GM23338 (cell line): Measurements from ENCODE around the gene NUP88. TPM values are rescaled to one million over a fixed set of nuclear protein-coding genes. Genes with fewer than 3 reads are reported as not detected.
A peak's percentile ranks its signal among the peaks of the same experiment; 100 is the strongest.
"Not testable (repeated sequence)": the region's sequence is repeated elsewhere in the genome, so short reads cannot be mapped to it uniquely, and the experiment has no call there.

Experiments
- ATAC-seq: fragments of 200-7000 bp; cut with Tn5 transposase; 3 replicates; pipeline ENCODE4 v1.9.1; 2020
- DNase-seq: peaks from one replicate; pipeline ENCODE4 v3.0.0-alpha.2; 2015; ENCODE audit warnings: low spot score
- H2AFZ ChIP-seq: fragments of 200-600 bp; sonication (generic); 2 replicates; pipeline ENCODE4 v1.8.0; 2016; ENCODE audit warnings: antibody characterized with exemption, mild to moderate bottlenecking, moderate library complexity
- H3F3A ChIP-seq: fragments of 200-600 bp; sonication (generic); replicated peaks from 2 replicates; pipeline ENCODE4 v1.8.0; 2017; ENCODE audit warnings: antibody characterized with exemption, mixed run types, low read depth
- H3K27ac ChIP-seq: fragments of 200-600 bp; sonication (generic); 2 replicates; pipeline ENCODE4 v1.6.1; 2016; ENCODE audit warnings: low read depth
- H3K27me3 ChIP-seq: fragments of 200-600 bp; sonication (generic); 2 replicates; pipeline ENCODE4 v1.8.0; 2016; ENCODE audit warnings: mild to moderate bottlenecking, mixed run types, moderate library complexity; ENCODE audit not compliant: insufficient read depth
- H3K36me3 ChIP-seq: fragments of 200-600 bp; sonication (generic); 2 replicates; pipeline ENCODE4 v1.8.0; 2016; ENCODE audit warnings: mild to moderate bottlenecking; ENCODE audit not compliant: insufficient read depth
- H3K4me1 ChIP-seq: fragments of 200-600 bp; sonication (generic); 2 replicates; pipeline ENCODE4 v1.8.0; 2016; ENCODE audit warnings: mild to moderate bottlenecking, moderate library complexity; ENCODE audit not compliant: insufficient read depth
- H3K4me2 ChIP-seq: fragments of 200-600 bp; sonication (generic); 2 replicates; pipeline ENCODE4 v1.7.1; 2017; ENCODE audit warnings: mixed run types
- H3K4me3 ChIP-seq: fragments of 200-600 bp; sonication (generic); 2 replicates; pipeline ENCODE4 v1.6.1; 2016; ENCODE audit warnings: mixed run types
- H3K79me2 ChIP-seq: fragments of 200-600 bp; sonication (generic); replicated peaks from 2 replicates; pipeline ENCODE4 v1.8.0; 2017; ENCODE audit warnings: mild to moderate bottlenecking; ENCODE audit not compliant: insufficient read depth
- H3K9me2 ChIP-seq: fragments of 200-600 bp; sonication (generic); 2 replicates; pipeline ENCODE4 v1.8.0; 2017; ENCODE audit not compliant: insufficient read depth
- H4K20me1 ChIP-seq: fragments of 200-600 bp; sonication (generic); replicated peaks from 2 replicates; pipeline ENCODE4 v1.8.0; 2017; ENCODE audit warnings: mild to moderate bottlenecking; ENCODE audit not compliant: insufficient read depth
- H3K27ac Mint-ChIP-seq: 2 replicates; pipeline ENCODE4 v1.8.0; 2020; ENCODE audit warnings: inconsistent platforms, mild to moderate bottlenecking, moderate library complexity, mixed read lengths
- H3K27me3 Mint-ChIP-seq: 3 replicates; pipeline ENCODE4 v1.8.0; 2022; ENCODE audit warnings: low read depth, mild to moderate bottlenecking, moderate library complexity, mixed read lengths, inconsistent platforms; ENCODE audit not compliant: insufficient read depth, poor library complexity
- H3K36me3 Mint-ChIP-seq: 3 replicates; pipeline ENCODE4 v1.8.0; 2021; ENCODE audit warnings: low read depth, mild to moderate bottlenecking, inconsistent platforms, moderate library complexity, mixed read lengths
- H3K4me1 Mint-ChIP-seq: 3 replicates; pipeline ENCODE4 v1.8.0; 2020; ENCODE audit warnings: mild to moderate bottlenecking, inconsistent platforms, mixed read lengths
- H3K4me3 Mint-ChIP-seq: 3 replicates; pipeline ENCODE4 v1.8.0; 2021; ENCODE audit warnings: moderate library complexity, mild to moderate bottlenecking, inconsistent platforms, mixed read lengths
- H3K9me3 Mint-ChIP-seq: 3 replicates; pipeline ENCODE4 v1.8.0; 2020; ENCODE audit warnings: moderate library complexity, mild to moderate bottlenecking, inconsistent platforms, mixed read lengths
- CREB1 ChIP-seq: fragments of 250-450 bp; sonication (Bioruptor Pico); IDR thresholded peaks from 2 replicates; pipeline ENCODE4 v1.5.0; 2020; ENCODE audit warnings: low read depth, mild to moderate bottlenecking, moderate library complexity
- EZH2 ChIP-seq: fragments of 200-600 bp; sonication (generic); IDR thresholded peaks from one replicate; pipeline ENCODE4 v1.8.0; 2017; ENCODE audit warnings: antibody characterized with exemption, mild to moderate bottlenecking, low read depth; ENCODE audit not compliant: unreplicated experiment
- EZH2phosphoT487 ChIP-seq: fragments of 200-600 bp; sonication (generic); IDR thresholded peaks from one replicate; pipeline ENCODE4 v1.8.1; 2018; ENCODE audit warnings: antibody characterized with exemption; ENCODE audit not compliant: unreplicated experiment
- JUNB ChIP-seq: IDR thresholded peaks from one replicate; pipeline ENCODE4 v1.6.1; 2016; ENCODE audit warnings: antibody characterized with exemption; ENCODE audit not compliant: unreplicated experiment
- NANOG ChIP-seq: IDR thresholded peaks from 2 replicates; pipeline ENCODE4 v1.6.1; 2016; ENCODE audit warnings: antibody characterized with exemption, borderline replicate concordance
- POLR2AphosphoS5 ChIP-seq: IDR thresholded peaks from 2 replicates; pipeline ENCODE4 v1.6.1; 2016; ENCODE audit warnings: antibody characterized with exemption, low read depth
- REST ChIP-seq: IDR thresholded peaks from one replicate; pipeline ENCODE4 v1.6.1; 2018; ENCODE audit warnings: antibody characterized with exemption; ENCODE audit not compliant: unreplicated experiment
- ZNF114 ChIP-seq: fragments of 250-450 bp; sonication (Bioruptor Pico); IDR thresholded peaks from 2 replicates; pipeline ENCODE4 v1.5.0; 2020; ENCODE audit warnings: mild to moderate bottlenecking, moderate library complexity
- polyA plus RNA-seq: library from polyadenylated mRNA; unstranded; fragments of >200 nt; fragmentation: Nextera tagmentation; extraction: Ambion mirVana; gene quantifications from 2 replicates; pipeline ENCODE4 v1.2.1, GENCODE V29; 2016
- total RNA-seq: library from RNA; depleted of rRNA; stranded (reverse); fragments of >200 nt; shearing (Covaris generic); gene quantifications from 2 replicates; pipeline ENCODE4 v1.2.3, GENCODE V29; 2014
- TF ChIP-seq, protein P1 (sequence below): IDR thresholded peaks from 2 replicates; pipeline ENCODE4 v1.6.1; 2016; ENCODE audit warnings: antibody characterized with exemption
- TF ChIP-seq, protein P2 (sequence below), 2 experiments: fragments of 200-600 bp in 1 of 2; sonication (generic) in 1 of 2; conservative IDR thresholded peaks; 2 replicates each; pipeline versions ENCODE4 v1.5.1 to v1.6.1; 2016 to 2017; ENCODE audit warnings: antibody characterized with exemption in 2 of 2, low read depth in 2 of 2, mild to moderate bottlenecking in 2 of 2, moderate library complexity in 1 of 2

The NUP88 gene
- total and polyA plus RNA-seq, 2 experiments from 2014 or later = 110 to 172 TPM

DNA sequence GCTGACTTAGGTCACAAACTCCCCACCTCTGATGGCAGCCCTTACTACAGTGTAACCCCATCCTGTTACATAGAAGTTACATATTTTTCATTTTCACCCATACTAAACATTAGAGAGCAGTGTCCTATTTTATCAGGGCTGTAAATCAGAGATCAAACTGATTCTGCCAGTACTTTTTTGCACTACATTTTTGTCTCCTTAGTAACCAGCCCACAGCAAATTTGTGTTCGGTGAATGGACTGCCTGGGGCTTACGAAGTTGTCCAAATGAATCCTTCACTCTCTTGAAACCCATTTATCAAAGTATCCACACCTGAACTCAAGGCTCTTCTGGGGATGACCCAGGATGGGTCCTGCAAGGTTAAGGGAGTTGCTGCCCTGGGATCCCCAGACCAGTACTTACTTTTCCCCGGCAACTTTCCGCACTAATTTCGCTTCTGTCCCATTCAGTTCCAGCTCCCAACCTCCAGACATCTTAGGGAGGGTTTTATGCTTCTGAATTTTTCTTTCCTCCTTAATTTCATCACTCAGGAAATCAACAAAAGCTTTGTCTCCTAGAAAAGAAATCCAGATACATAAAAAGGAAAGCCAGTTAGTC lies 18.4 kb upstream of the NUP88 start:
- H3K27ac Mint-ChIP-seq = peak overlapping the region; percentile 59

DNA sequence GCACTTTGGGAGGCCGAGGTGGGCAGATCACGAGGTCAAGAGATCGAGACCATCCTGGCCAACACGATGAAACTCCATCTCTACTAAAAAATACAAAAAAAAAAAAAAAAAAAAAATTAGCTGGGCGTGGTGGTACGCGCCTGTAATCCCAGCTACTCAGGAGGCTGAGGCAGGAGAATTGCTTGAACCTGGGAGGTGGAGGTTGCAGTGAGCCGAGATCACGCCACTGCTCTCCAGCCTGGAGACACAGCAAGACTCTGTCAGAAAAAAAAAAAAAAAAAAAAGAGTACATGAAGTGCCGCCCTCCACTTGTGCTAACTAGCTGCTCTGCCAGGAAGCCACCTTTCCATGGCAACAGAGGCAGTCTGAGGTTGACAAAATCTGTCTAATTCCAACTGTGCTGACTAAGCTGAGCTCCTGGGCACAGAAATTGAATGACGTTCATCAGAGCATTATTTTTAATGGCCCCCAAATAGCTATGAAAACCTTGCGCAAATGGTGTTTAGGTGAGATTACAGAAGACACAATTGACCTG lies 16.4 kb upstream of the NUP88 start:
- H3K27me3 Mint-ChIP-seq = peaks cover 14% of the 10 kb centered on the region
- not testable (repeated sequence) for DNase-seq, H3K27ac Mint-ChIP-seq, H3K4me1 ChIP-seq, H3K9me2 ChIP-seq, H3K4me3 ChIP-seq, H3K9me3 Mint-ChIP-seq, H2AFZ ChIP-seq, H3K27me3 ChIP-seq, ATAC-seq, H3K4me2 ChIP-seq
- Histone ChIP-seq H4K20me1 (peaks cover 34% of the 10 kb centered on the region), H3F3A (peaks cover 48% of the 10 kb centered on the region), H3K79me2 (peaks cover 35% of the 10 kb centered on the region), H3K27ac (0 out of 2 replicates have a peak overlapping the region, but pooled peaks have one; percentile 27), H3K36me3 (peaks cover 59% of the 10 kb centered on the region)
- H3K4me3 Mint-ChIP-seq = peak overlapping the region; percentile 92; the same call in 2 of the 3 replicates
- H3K36me3 Mint-ChIP-seq = peaks cover 76% of the 10 kb centered on the region
- peaks cover 24% of the 10 kb centered on the region for H3K4me1 Mint-ChIP-seq

More for the DNA sequence above, 18.4 kb upstream of the NUP88 start:
- peaks cover 24% of the 10 kb centered on the region for H3K4me1 Mint-ChIP-seq
- ATAC-seq (no peak), DNase-seq (no peak)
- H3K36me3 Mint-ChIP-seq = peaks cover 62% of the 10 kb centered on the region
- Histone ChIP-seq H2AFZ (no peak overlapping the region), H3K79me2 (peaks cover 35% of the 10 kb centered on the region), H3K27me3 (no peaks in the 10 kb centered on the region), H3K4me1 (peaks cover 7% of the 10 kb centered on the region; the same call in 1 of the 2 replicates), H3K4me2 (peak overlapping the region; percentile 80), H3K36me3 (peaks cover 44% of the 10 kb centered on the region), H3K9me2 (no peaks in the 10 kb centered on the region), H3F3A (peaks cover 40% of the 10 kb centered on the region; the same call in 1 of the 2 replicates), H3K4me3 (peak overlapping the region; percentile 71), H3K27ac (peak overlapping the region; percentile 61; the same call in 1 of the 2 replicates), H4K20me1 (peaks cover 31% of the 10 kb centered on the region)
- TF ChIP-seq, protein P1, sequence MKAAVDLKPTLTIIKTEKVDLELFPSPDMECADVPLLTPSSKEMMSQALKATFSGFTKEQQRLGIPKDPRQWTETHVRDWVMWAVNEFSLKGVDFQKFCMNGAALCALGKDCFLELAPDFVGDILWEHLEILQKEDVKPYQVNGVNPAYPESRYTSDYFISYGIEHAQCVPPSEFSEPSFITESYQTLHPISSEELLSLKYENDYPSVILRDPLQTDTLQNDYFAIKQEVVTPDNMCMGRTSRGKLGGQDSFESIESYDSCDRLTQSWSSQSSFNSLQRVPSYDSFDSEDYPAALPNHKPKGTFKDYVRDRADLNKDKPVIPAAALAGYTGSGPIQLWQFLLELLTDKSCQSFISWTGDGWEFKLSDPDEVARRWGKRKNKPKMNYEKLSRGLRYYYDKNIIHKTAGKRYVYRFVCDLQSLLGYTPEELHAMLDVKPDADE = no peak
- TF ChIP-seq CREB1 (CRISPR knock-in tag) = no peak
- TF ChIP-seq EZH2 = no peak
- no peak for TF ChIP-seq JUNB
- TF ChIP-seq ZNF114 (CRISPR knock-in tag) = no peak
- TF ChIP-seq NANOG = no peak
- TF ChIP-seq, protein P2, sequence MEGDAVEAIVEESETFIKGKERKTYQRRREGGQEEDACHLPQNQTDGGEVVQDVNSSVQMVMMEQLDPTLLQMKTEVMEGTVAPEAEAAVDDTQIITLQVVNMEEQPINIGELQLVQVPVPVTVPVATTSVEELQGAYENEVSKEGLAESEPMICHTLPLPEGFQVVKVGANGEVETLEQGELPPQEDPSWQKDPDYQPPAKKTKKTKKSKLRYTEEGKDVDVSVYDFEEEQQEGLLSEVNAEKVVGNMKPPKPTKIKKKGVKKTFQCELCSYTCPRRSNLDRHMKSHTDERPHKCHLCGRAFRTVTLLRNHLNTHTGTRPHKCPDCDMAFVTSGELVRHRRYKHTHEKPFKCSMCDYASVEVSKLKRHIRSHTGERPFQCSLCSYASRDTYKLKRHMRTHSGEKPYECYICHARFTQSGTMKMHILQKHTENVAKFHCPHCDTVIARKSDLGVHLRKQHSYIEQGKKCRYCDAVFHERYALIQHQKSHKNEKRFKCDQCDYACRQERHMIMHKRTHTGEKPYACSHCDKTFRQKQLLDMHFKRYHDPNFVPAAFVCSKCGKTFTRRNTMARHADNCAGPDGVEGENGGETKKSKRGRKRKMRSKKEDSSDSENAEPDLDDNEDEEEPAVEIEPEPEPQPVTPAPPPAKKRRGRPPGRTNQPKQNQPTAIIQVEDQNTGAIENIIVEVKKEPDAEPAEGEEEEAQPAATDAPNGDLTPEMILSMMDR (conservative IDR thresholded peaks at IDR 0.05; ENCODE audit: low read depth in 2 of 2) = no peak
- no peak for TF ChIP-seq REST
- TF ChIP-seq POLR2AphosphoS5 = no peak
- TF ChIP-seq EZH2phosphoT487 = no peak
- peak overlapping the region; percentile 92 for H3K4me3 Mint-ChIP-seq
- no peaks in the 10 kb centered on the region; the same call in 2 of the 3 replicates for H3K9me3 Mint-ChIP-seq
- H3K27me3 Mint-ChIP-seq = peaks cover 8% of the 10 kb centered on the region
